ENCODE data around the gene SLC16A10.

DNA sequence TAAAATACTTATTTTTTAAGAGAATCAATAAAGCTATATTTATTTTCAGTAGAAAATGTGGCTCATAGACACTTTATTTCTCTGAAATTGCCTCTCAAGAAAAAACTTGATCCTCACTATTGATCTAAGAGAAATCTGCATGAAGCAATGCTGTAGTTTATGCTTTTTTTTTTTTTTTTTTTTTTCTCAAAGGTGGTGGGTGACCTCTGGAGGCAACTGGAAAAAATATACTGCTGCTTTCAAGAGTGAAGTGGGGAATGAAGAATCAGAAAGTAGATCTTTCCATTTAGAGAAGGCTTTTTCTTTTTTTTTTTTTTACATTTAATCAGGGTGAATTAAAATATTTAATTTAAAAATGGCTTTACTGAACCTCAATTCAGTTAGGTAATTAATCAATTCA is 169.3 kb downstream of the SLC16A10 start:
- TF ChIP-seq, protein P1, sequence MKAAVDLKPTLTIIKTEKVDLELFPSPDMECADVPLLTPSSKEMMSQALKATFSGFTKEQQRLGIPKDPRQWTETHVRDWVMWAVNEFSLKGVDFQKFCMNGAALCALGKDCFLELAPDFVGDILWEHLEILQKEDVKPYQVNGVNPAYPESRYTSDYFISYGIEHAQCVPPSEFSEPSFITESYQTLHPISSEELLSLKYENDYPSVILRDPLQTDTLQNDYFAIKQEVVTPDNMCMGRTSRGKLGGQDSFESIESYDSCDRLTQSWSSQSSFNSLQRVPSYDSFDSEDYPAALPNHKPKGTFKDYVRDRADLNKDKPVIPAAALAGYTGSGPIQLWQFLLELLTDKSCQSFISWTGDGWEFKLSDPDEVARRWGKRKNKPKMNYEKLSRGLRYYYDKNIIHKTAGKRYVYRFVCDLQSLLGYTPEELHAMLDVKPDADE (CRISPR knock-in tag; IDR thresholded peaks at IDR 0.05): no peak
- TF ChIP-seq, protein P2, sequence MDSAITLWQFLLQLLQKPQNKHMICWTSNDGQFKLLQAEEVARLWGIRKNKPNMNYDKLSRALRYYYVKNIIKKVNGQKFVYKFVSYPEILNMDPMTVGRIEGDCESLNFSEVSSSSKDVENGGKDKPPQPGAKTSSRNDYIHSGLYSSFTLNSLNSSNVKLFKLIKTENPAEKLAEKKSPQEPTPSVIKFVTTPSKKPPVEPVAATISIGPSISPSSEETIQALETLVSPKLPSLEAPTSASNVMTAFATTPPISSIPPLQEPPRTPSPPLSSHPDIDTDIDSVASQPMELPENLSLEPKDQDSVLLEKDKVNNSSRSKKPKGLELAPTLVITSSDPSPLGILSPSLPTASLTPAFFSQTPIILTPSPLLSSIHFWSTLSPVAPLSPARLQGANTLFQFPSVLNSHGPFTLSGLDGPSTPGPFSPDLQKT (CRISPR knock-in tag; IDR thresholded peaks at IDR 0.05; ENCODE audit: borderline replicate concordance): no peak
- TF ChIP-seq, protein P3, sequence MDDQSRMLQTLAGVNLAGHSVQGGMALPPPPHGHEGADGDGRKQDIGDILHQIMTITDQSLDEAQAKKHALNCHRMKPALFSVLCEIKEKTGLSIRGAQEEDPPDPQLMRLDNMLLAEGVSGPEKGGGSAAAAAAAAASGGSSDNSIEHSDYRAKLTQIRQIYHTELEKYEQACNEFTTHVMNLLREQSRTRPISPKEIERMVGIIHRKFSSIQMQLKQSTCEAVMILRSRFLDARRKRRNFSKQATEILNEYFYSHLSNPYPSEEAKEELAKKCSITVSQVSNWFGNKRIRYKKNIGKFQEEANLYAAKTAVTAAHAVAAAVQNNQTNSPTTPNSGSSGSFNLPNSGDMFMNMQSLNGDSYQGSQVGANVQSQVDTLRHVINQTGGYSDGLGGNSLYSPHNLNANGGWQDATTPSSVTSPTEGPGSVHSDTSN (CRISPR knock-in tag; IDR thresholded peaks at IDR 0.05; ENCODE audit: borderline replicate concordance): no peak
- TF ChIP-seq ZNF570 (CRISPR knock-in tag; IDR thresholded peaks at IDR 0.05; ENCODE audit: borderline replicate concordance) (no peak), ZNF670 (CRISPR knock-in tag; IDR thresholded peaks at IDR 0.05; ENCODE audit: borderline replicate concordance) (no peak), HDAC2 (CRISPR knock-in tag; IDR thresholded peaks at IDR 0.05) (no peak), MYC (CRISPR knock-in tag; IDR thresholded peaks at IDR 0.05; ENCODE audit: borderline replicate concordance) (no peak), PAWR (CRISPR knock-in tag; IDR thresholded peaks at IDR 0.05; ENCODE audit: borderline replicate concordance) (no peak), EP300 (IDR thresholded peaks at IDR 0.05; ENCODE audit: low read depth in 2 of 2, low read length in 2 of 2) (no peak), EP300 (CRISPR knock-in tag; IDR thresholded peaks at IDR 0.05; ENCODE audit: borderline replicate concordance) (no peak), ZFP36 (IDR thresholded peaks at IDR 0.05; ENCODE audit: borderline replicate concordance, low read depth, low read length, partially characterized antibody) (no peak), RAD21 (CRISPR knock-in tag; IDR thresholded peaks at IDR 0.05) (no peak), IKZF1 (IDR thresholded peaks at IDR 0.05) (no peak)
- TF ChIP-seq, protein P4, sequence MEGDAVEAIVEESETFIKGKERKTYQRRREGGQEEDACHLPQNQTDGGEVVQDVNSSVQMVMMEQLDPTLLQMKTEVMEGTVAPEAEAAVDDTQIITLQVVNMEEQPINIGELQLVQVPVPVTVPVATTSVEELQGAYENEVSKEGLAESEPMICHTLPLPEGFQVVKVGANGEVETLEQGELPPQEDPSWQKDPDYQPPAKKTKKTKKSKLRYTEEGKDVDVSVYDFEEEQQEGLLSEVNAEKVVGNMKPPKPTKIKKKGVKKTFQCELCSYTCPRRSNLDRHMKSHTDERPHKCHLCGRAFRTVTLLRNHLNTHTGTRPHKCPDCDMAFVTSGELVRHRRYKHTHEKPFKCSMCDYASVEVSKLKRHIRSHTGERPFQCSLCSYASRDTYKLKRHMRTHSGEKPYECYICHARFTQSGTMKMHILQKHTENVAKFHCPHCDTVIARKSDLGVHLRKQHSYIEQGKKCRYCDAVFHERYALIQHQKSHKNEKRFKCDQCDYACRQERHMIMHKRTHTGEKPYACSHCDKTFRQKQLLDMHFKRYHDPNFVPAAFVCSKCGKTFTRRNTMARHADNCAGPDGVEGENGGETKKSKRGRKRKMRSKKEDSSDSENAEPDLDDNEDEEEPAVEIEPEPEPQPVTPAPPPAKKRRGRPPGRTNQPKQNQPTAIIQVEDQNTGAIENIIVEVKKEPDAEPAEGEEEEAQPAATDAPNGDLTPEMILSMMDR (CRISPR knock-in tag; IDR thresholded peaks at IDR 0.05): peak; percentile 47
- TF ChIP-seq, protein P5, sequence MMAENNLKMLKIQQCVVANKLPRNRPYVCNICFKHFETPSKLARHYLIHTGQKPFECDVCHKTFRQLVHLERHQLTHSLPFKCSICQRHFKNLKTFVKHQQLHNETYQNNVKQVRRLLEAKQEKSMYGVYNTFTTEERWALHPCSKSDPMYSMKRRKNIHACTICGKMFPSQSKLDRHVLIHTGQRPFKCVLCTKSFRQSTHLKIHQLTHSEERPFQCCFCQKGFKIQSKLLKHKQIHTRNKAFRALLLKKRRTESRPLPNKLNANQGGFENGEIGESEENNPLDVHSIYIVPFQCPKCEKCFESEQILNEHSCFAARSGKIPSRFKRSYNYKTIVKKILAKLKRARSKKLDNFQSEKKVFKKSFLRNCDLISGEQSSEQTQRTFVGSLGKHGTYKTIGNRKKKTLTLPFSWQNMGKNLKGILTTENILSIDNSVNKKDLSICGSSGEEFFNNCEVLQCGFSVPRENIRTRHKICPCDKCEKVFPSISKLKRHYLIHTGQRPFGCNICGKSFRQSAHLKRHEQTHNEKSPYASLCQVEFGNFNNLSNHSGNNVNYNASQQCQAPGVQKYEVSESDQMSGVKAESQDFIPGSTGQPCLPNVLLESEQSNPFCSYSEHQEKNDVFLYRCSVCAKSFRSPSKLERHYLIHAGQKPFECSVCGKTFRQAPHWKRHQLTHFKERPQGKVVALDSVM (CRISPR knock-in tag; IDR thresholded peaks at IDR 0.05): no peak
